WTC11 (cell line): ENCODE results near the gene ZNF780A. TPM values are rescaled to one million over a fixed set of nuclear protein-coding genes. Genes with fewer than 3 reads are reported as not detected.

ENCODE experiments used
- ATAC-seq: fragments of 200-7000 bp; cut with Tn5 transposase; 2 replicates; pipeline ENCODE4 v1.10.0; 2021; ENCODE audit warnings: mild to moderate bottlenecking, moderate library complexity
- CTCF ChIA-PET: fragments of 300-600 bp; sonication (Branson Sonifier 250); formaldehyde crosslinking; loops from one replicate; lab custom pipeline; 2021; ENCODE audit warnings: antibody characterized with exemption; lab: Charles Lee
- POLR2A ChIA-PET: fragments of 350-600 bp; sonication (Branson Sonifier 250); formaldehyde crosslinking; loops from one replicate; lab custom pipeline; 2021; ENCODE audit warnings: antibody characterized with exemption; lab: Charles Lee
- DNase-seq: peaks from one replicate; pipeline ENCODE4 v3.0.0; 2021; ENCODE audit warnings: low spot score
- H3K27ac Mint-ChIP-seq: 2 replicates; pipeline ENCODE4 v1.8.0; 2021; ENCODE audit warnings: mixed read lengths
- H3K27me3 Mint-ChIP-seq: 2 replicates; pipeline ENCODE4 v1.8.0; 2021; ENCODE audit warnings: low read depth, mild to moderate bottlenecking, moderate library complexity, mixed read lengths
- H3K36me3 Mint-ChIP-seq: 2 replicates; pipeline ENCODE4 v1.8.0; 2021; ENCODE audit warnings: mixed read lengths
- H3K4me1 Mint-ChIP-seq: 2 replicates; pipeline ENCODE4 v1.8.0; 2022; ENCODE audit warnings: mixed read lengths
- H3K4me3 Mint-ChIP-seq: 2 replicates; pipeline ENCODE4 v1.8.0; 2021; ENCODE audit warnings: mild to moderate bottlenecking, moderate library complexity, mixed read lengths
- H3K9me3 Mint-ChIP-seq: 2 replicates; pipeline ENCODE4 v1.8.0; 2021; ENCODE audit warnings: mixed read lengths
- ATF1 ChIP-seq: sonication (generic); formaldehyde crosslinking; IDR thresholded peaks from 2 replicates; pipeline ENCODE4 v1.8.1; 2023; ENCODE audit warnings: mild to moderate bottlenecking, moderate library complexity, missing genetic modification reagents
- E2F4 ChIP-seq: sonication (generic); formaldehyde crosslinking; IDR thresholded peaks from 2 replicates; pipeline ENCODE4 v1.8.1; 2022; ENCODE audit warnings: low read depth, mild to moderate bottlenecking, moderate library complexity, missing genetic modification reagents, borderline replicate concordance
- ELF4 ChIP-seq: sonication (generic); formaldehyde crosslinking; IDR thresholded peaks from 2 replicates; pipeline ENCODE4 v1.8.1; 2022; ENCODE audit warnings: low read depth, mild to moderate bottlenecking, moderate library complexity, missing genetic modification reagents
- ERG ChIP-seq: fragments of 250-450 bp; sonication (Bioruptor Pico); IDR thresholded peaks from 2 replicates; pipeline ENCODE4 v1.8.0; 2021; ENCODE audit warnings: mild to moderate bottlenecking
- FOXK1 ChIP-seq: sonication (generic); formaldehyde crosslinking; IDR thresholded peaks from 2 replicates; pipeline ENCODE4 v1.8.0; 2022; ENCODE audit warnings: mild to moderate bottlenecking, moderate library complexity, missing genetic modification reagents
- JAZF1 ChIP-seq: fragments of 250-450 bp; sonication (Bioruptor Pico); IDR thresholded peaks from 2 replicates; pipeline ENCODE4 v1.9.0; 2021; ENCODE audit warnings: moderate library complexity, mild to moderate bottlenecking, inconsistent platforms
- KAT7 ChIP-seq: sonication (generic); formaldehyde crosslinking; IDR thresholded peaks from 2 replicates; pipeline ENCODE4 v1.8.1; 2023; ENCODE audit warnings: missing genetic modification reagents, mild to moderate bottlenecking, borderline replicate concordance
- MYBL2 ChIP-seq: sonication (generic); formaldehyde crosslinking; IDR thresholded peaks from 2 replicates; pipeline ENCODE4 v1.8.1; 2023; ENCODE audit warnings: mild to moderate bottlenecking, moderate library complexity, missing genetic modification reagents
- NFE2L1 ChIP-seq: sonication (generic); formaldehyde crosslinking; IDR thresholded peaks from 2 replicates; pipeline ENCODE4 v1.8.1; 2023; ENCODE audit warnings: missing genetic modification reagents
- NFYB ChIP-seq: sonication (generic); formaldehyde crosslinking; conservative IDR thresholded peaks from 2 replicates; pipeline ENCODE4 v1.8.0; 2022; ENCODE audit warnings: low read depth, missing genetic modification reagents
- PRRX2 ChIP-seq: fragments of 250-450 bp; sonication (Bioruptor Pico); IDR thresholded peaks from 2 replicates; pipeline ENCODE4 v1.8.0; 2021; ENCODE audit warnings: mild to moderate bottlenecking
- SMAD3 ChIP-seq: sonication (generic); formaldehyde crosslinking; IDR thresholded peaks from 2 replicates; pipeline ENCODE4 v1.8.0; 2022; ENCODE audit warnings: missing genetic modification reagents, mild to moderate bottlenecking, borderline replicate concordance
- TEAD4 ChIP-seq: sonication (generic); formaldehyde crosslinking; IDR thresholded peaks from 2 replicates; pipeline ENCODE4 v1.8.0; 2022; ENCODE audit warnings: mild to moderate bottlenecking, missing genetic modification reagents
- ZNF138 ChIP-seq: sonication (generic); formaldehyde crosslinking; conservative IDR thresholded peaks from 2 replicates; pipeline ENCODE4 v1.8.1; 2022; ENCODE audit warnings: mild to moderate bottlenecking, moderate library complexity, missing genetic modification reagents
- ZNF219 ChIP-seq: sonication (generic); formaldehyde crosslinking; IDR thresholded peaks from 2 replicates; pipeline ENCODE4 v1.8.0; 2023; ENCODE audit warnings: missing genetic modification reagents, mild to moderate bottlenecking, borderline replicate concordance
- ZNF317 ChIP-seq: sonication (generic); formaldehyde crosslinking; IDR thresholded peaks from 2 replicates; pipeline ENCODE4 v1.8.1; 2023; ENCODE audit warnings: low read depth, mild to moderate bottlenecking, moderate library complexity, missing genetic modification reagents, borderline replicate concordance
- ZNF416 ChIP-seq: fragments of 250-450 bp; sonication (Bioruptor Pico); IDR thresholded peaks from 2 replicates; pipeline ENCODE4 v1.9.0; 2021; ENCODE audit warnings: mild to moderate bottlenecking, inconsistent platforms
- total RNA-seq: library from RNA; stranded (reverse); gene quantifications from 3 replicates; pipeline ENCODE4 v1.2.3, GENCODE V29; 2021
- TF ChIP-seq, protein P1 (sequence below): sonication (generic); formaldehyde crosslinking; IDR thresholded peaks from 2 replicates; pipeline ENCODE4 v1.8.1; 2023; ENCODE audit warnings: mild to moderate bottlenecking, missing genetic modification reagents, moderate library complexity
- TF ChIP-seq, protein P2 (sequence below): sonication (generic); formaldehyde crosslinking; conservative IDR thresholded peaks from 2 replicates; pipeline ENCODE4 v1.8.1; 2023; ENCODE audit warnings: mild to moderate bottlenecking, low read depth, missing genetic modification reagents, moderate library complexity
- TF ChIP-seq, protein P3 (sequence below): sonication (generic); formaldehyde crosslinking; IDR thresholded peaks from 2 replicates; pipeline ENCODE4 v1.8.0; 2023; ENCODE audit warnings: mild to moderate bottlenecking, missing genetic modification reagents

ZNF780A gene
- total RNA-seq, 1 experiment from 2014 or later, result 14.5 TPM

GRCh38 chr19:40091205-40092129 lies 724 bp upstream of the ZNF780A start (continued):
- TF ChIP-seq ERG (CRISPR knock-in tag) (no peak), FOXK1 (CRISPR knock-in tag) (no peak)

GRCh38 chr19:40089462-40089861 lies 1.3 kb downstream of the ZNF780A start:
- DNase-seq (no peak), ATAC-seq (no peak)
- Mint-ChIP-seq H3K4me3 (peak overlapping the region; percentile 100), H3K27ac (no peak overlapping the region; the same call in 1 of the 2 replicates), H3K36me3 (peaks cover 11% of the 10 kb centered on the region; the same call in 1 of the 2 replicates), H3K9me3 (peaks cover 9% of the 10 kb centered on the region), H3K4me1 (peaks cover 15% of the 10 kb centered on the region), H3K27me3 (peaks cover 3% of the 10 kb centered on the region; the same call in 1 of the 2 replicates)
- POLR2A ChIA-PET, result interaction anchor here (1.7 kb wide), 1 partner anchor 33 kb away, joined by 5 read pairs; the partner anchor contains the start of gene ZNF780B
- TF ChIP-seq ZNF416 (CRISPR knock-in tag), result no peak
- no peak for TF ChIP-seq ZNF138 (CRISPR knock-in tag)
- no peak for TF ChIP-seq SMAD3 (CRISPR knock-in tag)
- TF ChIP-seq TEAD4 (CRISPR knock-in tag), result no peak
- no peak for TF ChIP-seq ZNF219 (CRISPR knock-in tag)
- TF ChIP-seq ATF1 (CRISPR knock-in tag), result no peak
- TF ChIP-seq NFYB (CRISPR knock-in tag), result no peak
- TF ChIP-seq KAT7 (CRISPR knock-in tag), result no peak
- TF ChIP-seq ELF4 (CRISPR knock-in tag), result no peak
- TF ChIP-seq NFE2L1 (CRISPR knock-in tag), result no peak
- no peak for TF ChIP-seq JAZF1 (CRISPR knock-in tag)
- no peak for TF ChIP-seq PRRX2 (CRISPR knock-in tag)
- TF ChIP-seq, protein P1, sequence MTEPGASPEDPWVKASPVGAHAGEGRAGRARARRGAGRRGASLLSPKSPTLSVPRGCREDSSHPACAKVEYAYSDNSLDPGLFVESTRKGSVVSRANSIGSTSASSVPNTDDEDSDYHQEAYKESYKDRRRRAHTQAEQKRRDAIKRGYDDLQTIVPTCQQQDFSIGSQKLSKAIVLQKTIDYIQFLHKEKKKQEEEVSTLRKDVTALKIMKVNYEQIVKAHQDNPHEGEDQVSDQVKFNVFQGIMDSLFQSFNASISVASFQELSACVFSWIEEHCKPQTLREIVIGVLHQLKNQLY (CRISPR knock-in tag), result no peak
- no peak for TF ChIP-seq MYBL2 (CRISPR knock-in tag)
- CTCF ChIA-PET, result no interaction called here

DNA sequence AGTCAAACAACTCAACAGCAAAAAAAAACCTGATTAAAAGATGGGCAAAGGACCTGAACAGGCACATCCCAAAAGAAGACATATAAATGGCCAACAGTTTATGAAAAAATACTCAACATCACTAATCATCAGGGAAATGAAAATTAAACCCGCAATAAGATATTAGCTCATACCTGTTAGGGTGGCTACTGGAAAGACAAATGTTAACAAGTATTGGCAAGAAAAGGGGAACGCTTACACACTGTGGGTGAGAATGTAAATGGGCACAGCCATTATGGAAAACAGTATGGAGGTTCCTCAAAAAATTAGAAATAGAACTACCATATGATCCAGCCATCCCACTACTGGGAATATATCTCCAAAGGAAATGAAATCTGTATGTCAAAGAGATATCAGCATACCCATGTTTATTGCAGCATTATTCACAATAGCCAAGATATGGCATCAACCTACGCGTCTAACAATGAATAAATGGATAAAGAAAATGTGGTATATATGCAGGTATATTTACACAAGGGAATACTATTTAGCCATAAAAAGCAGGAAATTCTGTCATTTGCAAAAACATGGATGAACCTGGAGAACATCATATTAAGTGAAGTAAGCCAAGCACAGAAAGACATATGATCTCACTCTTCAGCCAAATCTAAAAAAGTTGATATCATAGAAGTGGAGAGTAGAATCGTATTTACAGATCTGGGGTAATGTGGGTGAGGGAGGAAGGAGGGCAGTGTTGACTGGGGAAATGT lies 2.3 kb downstream of the ZNF780A start:
- peaks cover 16% of the 10 kb centered on the region for H3K36me3 Mint-ChIP-seq
- DNase-seq (no peak), ATAC-seq (no peak)
- H3K9me3 Mint-ChIP-seq, result peaks cover 9% of the 10 kb centered on the region
- peak overlapping the region; percentile 29; the same call in 1 of the 2 replicates for H3K4me3 Mint-ChIP-seq
- H3K27ac Mint-ChIP-seq, result no peak overlapping the region
- CTCF ChIA-PET, result no interaction called here
- POLR2A ChIA-PET, result no interaction called here
- H3K4me1 Mint-ChIP-seq, result peaks cover 15% of the 10 kb centered on the region
- H3K27me3 Mint-ChIP-seq, result no peaks in the 10 kb centered on the region; the same call in 1 of the 2 replicates
- TF ChIP-seq, protein P2, sequence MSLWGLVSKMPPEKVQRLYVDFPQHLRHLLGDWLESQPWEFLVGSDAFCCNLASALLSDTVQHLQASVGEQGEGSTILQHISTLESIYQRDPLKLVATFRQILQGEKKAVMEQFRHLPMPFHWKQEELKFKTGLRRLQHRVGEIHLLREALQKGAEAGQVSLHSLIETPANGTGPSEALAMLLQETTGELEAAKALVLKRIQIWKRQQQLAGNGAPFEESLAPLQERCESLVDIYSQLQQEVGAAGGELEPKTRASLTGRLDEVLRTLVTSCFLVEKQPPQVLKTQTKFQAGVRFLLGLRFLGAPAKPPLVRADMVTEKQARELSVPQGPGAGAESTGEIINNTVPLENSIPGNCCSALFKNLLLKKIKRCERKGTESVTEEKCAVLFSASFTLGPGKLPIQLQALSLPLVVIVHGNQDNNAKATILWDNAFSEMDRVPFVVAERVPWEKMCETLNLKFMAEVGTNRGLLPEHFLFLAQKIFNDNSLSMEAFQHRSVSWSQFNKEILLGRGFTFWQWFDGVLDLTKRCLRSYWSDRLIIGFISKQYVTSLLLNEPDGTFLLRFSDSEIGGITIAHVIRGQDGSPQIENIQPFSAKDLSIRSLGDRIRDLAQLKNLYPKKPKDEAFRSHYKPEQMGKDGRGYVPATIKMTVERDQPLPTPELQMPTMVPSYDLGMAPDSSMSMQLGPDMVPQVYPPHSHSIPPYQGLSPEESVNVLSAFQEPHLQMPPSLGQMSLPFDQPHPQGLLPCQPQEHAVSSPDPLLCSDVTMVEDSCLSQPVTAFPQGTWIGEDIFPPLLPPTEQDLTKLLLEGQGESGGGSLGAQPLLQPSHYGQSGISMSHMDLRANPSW (CRISPR knock-in tag), result no peak
- no peak for TF ChIP-seq ZNF317
- no peak for TF ChIP-seq PRRX2 (CRISPR knock-in tag)
- no peak for TF ChIP-seq ERG (CRISPR knock-in tag)
- TF ChIP-seq, protein P3, sequence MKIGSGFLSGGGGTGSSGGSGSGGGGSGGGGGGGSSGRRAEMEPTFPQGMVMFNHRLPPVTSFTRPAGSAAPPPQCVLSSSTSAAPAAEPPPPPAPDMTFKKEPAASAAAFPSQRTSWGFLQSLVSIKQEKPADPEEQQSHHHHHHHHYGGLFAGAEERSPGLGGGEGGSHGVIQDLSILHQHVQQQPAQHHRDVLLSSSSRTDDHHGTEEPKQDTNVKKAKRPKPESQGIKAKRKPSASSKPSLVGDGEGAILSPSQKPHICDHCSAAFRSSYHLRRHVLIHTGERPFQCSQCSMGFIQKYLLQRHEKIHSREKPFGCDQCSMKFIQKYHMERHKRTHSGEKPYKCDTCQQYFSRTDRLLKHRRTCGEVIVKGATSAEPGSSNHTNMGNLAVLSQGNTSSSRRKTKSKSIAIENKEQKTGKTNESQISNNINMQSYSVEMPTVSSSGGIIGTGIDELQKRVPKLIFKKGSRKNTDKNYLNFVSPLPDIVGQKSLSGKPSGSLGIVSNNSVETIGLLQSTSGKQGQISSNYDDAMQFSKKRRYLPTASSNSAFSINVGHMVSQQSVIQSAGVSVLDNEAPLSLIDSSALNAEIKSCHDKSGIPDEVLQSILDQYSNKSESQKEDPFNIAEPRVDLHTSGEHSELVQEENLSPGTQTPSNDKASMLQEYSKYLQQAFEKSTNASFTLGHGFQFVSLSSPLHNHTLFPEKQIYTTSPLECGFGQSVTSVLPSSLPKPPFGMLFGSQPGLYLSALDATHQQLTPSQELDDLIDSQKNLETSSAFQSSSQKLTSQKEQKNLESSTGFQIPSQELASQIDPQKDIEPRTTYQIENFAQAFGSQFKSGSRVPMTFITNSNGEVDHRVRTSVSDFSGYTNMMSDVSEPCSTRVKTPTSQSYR (CRISPR knock-in tag), result no peak
- TF ChIP-seq E2F4 (CRISPR knock-in tag), result no peak
